Endothelial cell of umbilical vein (primary cell): ENCODE measurements around the gene ATP8B3. TPM values are rescaled to one million over a fixed set of nuclear protein-coding genes. Genes with fewer than 3 reads are reported as not detected.

Source experiments
- BruUV-seq: library from RNA; stranded (reverse); fragments of 400-500 nt; replicated peaks from 2 replicates; lab custom pipeline; 2021; lab: Mats Ljungman, UMichigan
- CTCF ChIA-PET: fragments of 300-600, 350-600 bp; sonication (Branson Sonifier 250); formaldehyde crosslinking; loops from one replicate; lab custom pipeline; 2021; ENCODE audit warnings: antibody characterized with exemption, inconsistent platforms; lab: Charles Lee
- POLR2A ChIA-PET: fragments of 300-600, 350-600 bp; sonication (Branson Sonifier 250); formaldehyde crosslinking; loops from one replicate; lab custom pipeline; 2021; ENCODE audit warnings: antibody characterized with exemption, inconsistent platforms; lab: Charles Lee
- DNase-seq: peaks from one replicate; pipeline ENCODE4 v3.0.0-alpha.2; 2011; ENCODE audit warnings: low read depth, low spot score
- FAIRE-seq: peaks from 2 replicates; lab custom pipeline; 2011; peaks lifted over from hg19 to GRCh38; lab: Jason Lieb, UNC
- H2AFZ ChIP-seq: 2 replicates; pipeline ENCODE4 v1.6.0; 2012; ENCODE audit warnings: low read depth, low read length, control low read depth, inconsistent platforms
- H3K27ac ChIP-seq: 2 replicates; pipeline ENCODE4 v1.5.1; 2011; ENCODE audit warnings: low read depth, mild to moderate bottlenecking, control low read depth, low read length, moderate library complexity; ENCODE audit not compliant: insufficient read depth
- H3K27me3 ChIP-seq, 2 experiments: 2 replicates each; pipeline versions ENCODE4 v1.6.0 to v1.6.1; 2011; ENCODE audit warnings: low read length in 2 of 2, mixed read lengths in 1 of 2; ENCODE audit not compliant: control insufficient read depth in 2 of 2, insufficient read depth in 2 of 2
- H3K36me3 ChIP-seq, 2 experiments: 2 replicates in 1 of 2; 3 replicates in 1 of 2; pipeline ENCODE4 v1.5.1; 2011; ENCODE audit warnings: low read length in 2 of 2, mild to moderate bottlenecking in 1 of 2, moderate library complexity in 1 of 2; ENCODE audit not compliant: control insufficient read depth in 2 of 2, insufficient read depth in 2 of 2; ENCODE audit errors: extremely low read depth in 1 of 2
- H3K4me1 ChIP-seq: 3 replicates; pipeline ENCODE4 v1.5.1; 2011; ENCODE audit warnings: mild to moderate bottlenecking, low read length; ENCODE audit not compliant: control insufficient read depth, insufficient read depth; ENCODE audit errors: extremely low read depth
- H3K4me2 ChIP-seq: 2 replicates; pipeline ENCODE4 v1.6.1; 2011; ENCODE audit warnings: low read length, control low read depth, mixed read lengths; ENCODE audit not compliant: insufficient read depth
- H3K4me3 ChIP-seq, 3 experiments: fragments of 200-600 bp in 1 of 3; sonication (generic), shearing (Covaris generic) in 1 of 3; replicated peaks in 1 of 3; 2 replicates each; pipeline ENCODE4 v1.5.1; 2011 to 2016; ENCODE audit warnings: control low read depth in 3 of 3, low read length in 3 of 3, mild to moderate bottlenecking in 2 of 3, inconsistent platforms in 1 of 3, low read depth in 1 of 3, moderate library complexity in 1 of 3; ENCODE audit not compliant: insufficient read depth in 1 of 3
- H3K79me2 ChIP-seq: 2 replicates; pipeline ENCODE4 v1.6.0; 2012; ENCODE audit warnings: low read length, inconsistent platforms; ENCODE audit not compliant: control insufficient read depth, insufficient read depth
- H3K9ac ChIP-seq: replicated peaks from 2 replicates; pipeline ENCODE3; 2011; ENCODE audit warnings: low read length, control low read depth; ENCODE audit not compliant: insufficient read depth; ENCODE audit errors: extremely low read depth
- H3K9me1 ChIP-seq: replicated peaks from 3 replicates; pipeline ENCODE4 v1.6.0; 2011; ENCODE audit warnings: mild to moderate bottlenecking, low read length; ENCODE audit not compliant: control insufficient read depth, insufficient read depth; ENCODE audit errors: extremely low read depth
- H3K9me3 ChIP-seq: replicated peaks from 2 replicates; pipeline ENCODE4 v1.5.1; 2012; ENCODE audit warnings: low read length, inconsistent platforms; ENCODE audit not compliant: control insufficient read depth, insufficient read depth
- H4K20me1 ChIP-seq: replicated peaks from 2 replicates; pipeline ENCODE3; 2011; ENCODE audit warnings: mild to moderate bottlenecking, low read length; ENCODE audit not compliant: control insufficient read depth, insufficient read depth; ENCODE audit errors: extremely low read depth
- EZH2 ChIP-seq: IDR thresholded peaks from 2 replicates; pipeline ENCODE4 v1.6.1; 2012; ENCODE audit warnings: borderline replicate concordance, low read depth, mild to moderate bottlenecking, moderate library complexity, low read length, inconsistent platforms; ENCODE audit not compliant: severe bottlenecking
- FOS ChIP-seq: IDR thresholded peaks from 2 replicates; pipeline ENCODE4 v1.6.1; 2011; ENCODE audit warnings: mild to moderate bottlenecking, low read length, moderate library complexity, borderline replicate concordance; ENCODE audit not compliant: insufficient read depth
- GATA2 ChIP-seq: IDR thresholded peaks from 2 replicates; pipeline ENCODE4 v1.7.0; 2011; ENCODE audit warnings: low read depth, mild to moderate bottlenecking, moderate library complexity, mixed read lengths, low read length; ENCODE audit not compliant: insufficient read length, insufficient read depth
- JUN ChIP-seq: IDR thresholded peaks from 2 replicates; pipeline ENCODE4 v1.6.1; 2011; ENCODE audit warnings: borderline replicate concordance, low read depth; ENCODE audit not compliant: insufficient read length, insufficient read depth
- MYC ChIP-seq: IDR thresholded peaks from one replicate; pipeline ENCODE4 v1.6.1; 2011; ENCODE audit warnings: mild to moderate bottlenecking, low read depth, low read length
- POLR2A ChIP-seq: IDR thresholded peaks from 2 replicates; pipeline ENCODE4 v1.6.1; 2012; ENCODE audit warnings: low read depth, mild to moderate bottlenecking, control low read depth, low read length
- POLR2AphosphoS5 ChIP-seq: IDR thresholded peaks from 2 replicates; pipeline ENCODE4 v1.6.1; 2012; ENCODE audit warnings: low read depth, mild to moderate bottlenecking, control low read depth, low read length, moderate library complexity; ENCODE audit not compliant: insufficient read depth
- dilution Hi-C: fragments of 300-500 bp; cut with MboI; formaldehyde crosslinking; loops from one replicate; pipeline ENCODE4 v1.15.0; 2019; ENCODE audit warnings: low sequenced_read_pairs; ENCODE audit not compliant: extremely low pct_ligation_motif_present
- intact Hi-C: fragments of 100-400 bp; cut with micrococcal nuclease; formaldehyde crosslinking; loops from one replicate; pipeline ENCODE4 v1.10.0; 2022
- polyA plus RNA-seq, 4 experiments: library from polyadenylated mRNA; depleted of rRNA in 3 of 4; stranded (reverse) in 3 of 4; unstranded in 1 of 4; fragments of >200 nt; gene quantifications; 2 replicates each; pipeline versions ENCODE4 v1.2.1 to v1.2.3, GENCODE V29; 2011 to 2012; ENCODE audit warnings: missing spikeins in 1 of 4
- total RNA-seq: library from RNA; stranded (reverse); gene quantifications from 2 replicates; pipeline ENCODE4 v1.2.3, GENCODE V29; 2021
- TF ChIP-seq, protein P1 (sequence below), 2 donors: IDR thresholded peaks; 1 replicate in 1 of 2; 2 replicates in 1 of 2; pipeline ENCODE4 v1.5.1; 2011; ENCODE audit warnings: low read length in 2 of 2, mild to moderate bottlenecking in 2 of 2, moderate library complexity in 2 of 2, control low read depth in 1 of 2, inconsistent platforms in 1 of 2, low read depth in 1 of 2; ENCODE audit not compliant: insufficient read depth in 1 of 2; ENCODE audit errors: extremely low read depth in 1 of 2
- TF ChIP-seq, protein P2 (sequence below): IDR thresholded peaks from 2 replicates; pipeline ENCODE4 v1.6.1; 2011; ENCODE audit not compliant: insufficient read depth, insufficient read length

ATP8B3 gene
- total and polyA plus RNA-seq, 2 donors (not counting 3 experiments of a cell fraction or from before 2014, with no cell fraction given): 1.1 to 7.3 TPM

DNA sequence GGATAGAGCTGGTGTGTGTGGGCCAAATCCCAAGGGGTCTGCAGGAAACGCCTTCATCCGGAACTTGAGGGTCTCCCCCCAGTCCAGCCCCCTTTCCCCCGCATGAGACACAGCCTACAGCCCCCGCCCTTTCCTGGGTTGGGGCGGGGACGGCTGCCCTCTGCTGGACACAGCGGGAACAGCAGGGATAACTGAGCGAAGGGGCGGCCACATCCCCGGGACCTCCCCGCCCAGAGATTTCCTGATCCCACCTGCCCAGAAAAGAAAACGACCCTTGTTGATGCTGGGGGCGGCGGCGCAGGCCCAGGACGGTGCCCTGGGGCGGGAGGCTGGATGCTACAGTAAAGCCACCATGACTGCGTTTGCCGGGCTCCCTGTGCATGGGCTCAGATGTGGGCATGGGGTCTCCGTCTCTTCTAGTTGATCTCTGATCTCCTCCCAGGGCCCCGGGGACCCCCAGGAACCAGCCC is 44.6 kb downstream of the ATP8B3 start:
- peaks cover 43% of the 10 kb centered on the region in 2 experiments for H3K27me3 ChIP-seq
- no peak overlapping the region for H3K27ac ChIP-seq
- no peak overlapping the region for H2AFZ ChIP-seq
- intact Hi-C loops (loop anchor here (1.0 to 5.0 kb wide), 4 partner anchors 95 to 221 kb away; partner anchors contain the start of gene UQCR11), dilution Hi-C loops (no loop called here)
- no peak for TF ChIP-seq POLR2AphosphoS5
- TF ChIP-seq POLR2A: no peak
- TF ChIP-seq, protein P1, sequence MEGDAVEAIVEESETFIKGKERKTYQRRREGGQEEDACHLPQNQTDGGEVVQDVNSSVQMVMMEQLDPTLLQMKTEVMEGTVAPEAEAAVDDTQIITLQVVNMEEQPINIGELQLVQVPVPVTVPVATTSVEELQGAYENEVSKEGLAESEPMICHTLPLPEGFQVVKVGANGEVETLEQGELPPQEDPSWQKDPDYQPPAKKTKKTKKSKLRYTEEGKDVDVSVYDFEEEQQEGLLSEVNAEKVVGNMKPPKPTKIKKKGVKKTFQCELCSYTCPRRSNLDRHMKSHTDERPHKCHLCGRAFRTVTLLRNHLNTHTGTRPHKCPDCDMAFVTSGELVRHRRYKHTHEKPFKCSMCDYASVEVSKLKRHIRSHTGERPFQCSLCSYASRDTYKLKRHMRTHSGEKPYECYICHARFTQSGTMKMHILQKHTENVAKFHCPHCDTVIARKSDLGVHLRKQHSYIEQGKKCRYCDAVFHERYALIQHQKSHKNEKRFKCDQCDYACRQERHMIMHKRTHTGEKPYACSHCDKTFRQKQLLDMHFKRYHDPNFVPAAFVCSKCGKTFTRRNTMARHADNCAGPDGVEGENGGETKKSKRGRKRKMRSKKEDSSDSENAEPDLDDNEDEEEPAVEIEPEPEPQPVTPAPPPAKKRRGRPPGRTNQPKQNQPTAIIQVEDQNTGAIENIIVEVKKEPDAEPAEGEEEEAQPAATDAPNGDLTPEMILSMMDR (IDR thresholded peaks at IDR 0.05; ENCODE audit: extremely low read depth in 1 of 2, insufficient read depth in 1 of 2, low read depth in 1 of 2, low read length in 2 of 2): peak; percentile 88 to 95
- no peaks in the 10 kb centered on the region for H3K4me1 ChIP-seq
- H3K4me3 ChIP-seq: no peak overlapping the region
- no peak overlapping the region for H3K4me2 ChIP-seq
- H3K9me1 ChIP-seq: no peaks in the 10 kb centered on the region
- H3K36me3 ChIP-seq: no peaks in the 10 kb centered on the region
- CTCF ChIA-PET: interaction anchor here (1.0 to 4.4 kb wide), 21 partner anchors 11 to 221 kb away, joined by 3 to 106 read pairs (median 6); no protein-coding TSS in a partner anchor
- DNase-seq: peak; percentile 24
- POLR2A ChIA-PET: no interaction called here
- no TSS peak for BruUV-seq
- H3K79me2 ChIP-seq: no peaks in the 10 kb centered on the region
- H4K20me1 ChIP-seq: no peaks in the 10 kb centered on the region
- no peak overlapping the region for H3K9ac ChIP-seq
- H3K9me3 ChIP-seq: no peaks in the 10 kb centered on the region
- peak; percentile 71 for FAIRE-seq

DNA sequence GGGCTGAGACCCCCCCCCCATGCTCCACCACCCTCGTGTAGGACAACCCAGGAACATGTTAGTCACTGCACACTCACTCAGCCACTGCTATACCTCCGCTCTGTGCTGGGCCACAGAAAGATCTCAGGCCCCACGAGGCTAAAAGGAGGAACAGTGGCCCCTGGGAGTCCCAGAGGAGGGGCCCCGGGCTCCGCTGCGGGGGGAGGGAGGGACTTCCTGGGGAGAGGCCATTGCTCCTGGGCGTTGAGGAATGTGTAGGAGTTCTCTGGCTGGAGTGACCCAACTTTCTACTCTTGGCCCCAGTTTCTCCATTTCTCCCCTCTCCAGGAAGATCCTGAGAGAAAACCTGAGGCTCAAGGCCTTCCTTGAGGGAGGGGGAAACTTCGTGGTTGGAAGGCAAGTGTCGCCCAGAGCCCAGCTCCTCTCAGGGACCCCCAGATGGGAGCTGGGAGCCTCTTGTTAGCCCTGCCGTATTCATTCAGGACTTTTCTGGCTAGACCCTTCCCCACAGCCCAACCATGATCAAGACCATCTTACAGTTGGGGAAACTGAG is 45.2 kb downstream of the ATP8B3 start:
- no peaks in the 10 kb centered on the region for H4K20me1 ChIP-seq
- no peak for DNase-seq
- intact Hi-C loops (loop anchor here (1.0 to 5.0 kb wide), 4 partner anchors 95 to 221 kb away; partner anchors contain the start of gene UQCR11), dilution Hi-C loops (no loop called here)
- POLR2A ChIA-PET: no interaction called here
- BruUV-seq: no TSS peak
- H3K4me1 ChIP-seq: no peaks in the 10 kb centered on the region
- CTCF ChIA-PET: interaction anchor here (0.6 to 4.4 kb wide), 7 partner anchors 15 to 220 kb away, joined by 3 to 106 read pairs (median 3); no protein-coding TSS in a partner anchor
- H3K9me3 ChIP-seq: no peaks in the 10 kb centered on the region
- no peak overlapping the region for H3K9ac ChIP-seq
- H2AFZ ChIP-seq: no peak overlapping the region
- FAIRE-seq: no peak
- no peak for TF ChIP-seq POLR2AphosphoS5
- TF ChIP-seq, protein P2, sequence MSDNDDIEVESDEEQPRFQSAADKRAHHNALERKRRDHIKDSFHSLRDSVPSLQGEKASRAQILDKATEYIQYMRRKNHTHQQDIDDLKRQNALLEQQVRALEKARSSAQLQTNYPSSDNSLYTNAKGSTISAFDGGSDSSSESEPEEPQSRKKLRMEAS: no peak
- TF ChIP-seq POLR2A: no peak
- TF ChIP-seq GATA2: no peak
- no peak for TF ChIP-seq FOS
- TF ChIP-seq, protein P1 (IDR thresholded peaks at IDR 0.05; ENCODE audit: extremely low read depth in 1 of 2, insufficient read depth in 1 of 2, low read depth in 1 of 2, low read length in 2 of 2): no peak
- no peak for TF ChIP-seq JUN
- TF ChIP-seq EZH2: no peak
- TF ChIP-seq MYC: no peak
- no peaks in the 10 kb centered on the region for H3K36me3 ChIP-seq
- H3K79me2 ChIP-seq: no peaks in the 10 kb centered on the region
- no peaks in the 10 kb centered on the region for H3K9me1 ChIP-seq
- no peak overlapping the region for H3K4me2 ChIP-seq
- H3K27ac ChIP-seq: no peak overlapping the region
- no peak overlapping the region for H3K4me3 ChIP-seq
- H3K27me3 ChIP-seq: peaks cover 47 to 49% of the 10 kb centered on the region in 2 experiments
